Effector memory CD4-positive, alpha-beta T cell (primary cell): ENCODE results near the gene BSN.

ENCODE experiments used
- DNase-seq, 3 donors: peaks; one replicate each; pipeline ENCODE4 v3.0.0-alpha.2; 2020
- H3K27ac ChIP-seq: 2 replicates; pipeline ENCODE4 v1.7.0; 2013; ENCODE audit warnings: mild to moderate bottlenecking, low read length, moderate library complexity; ENCODE audit not compliant: insufficient read depth, poor library complexity, severe bottlenecking
- H3K27me3 ChIP-seq: replicated peaks from 2 replicates; pipeline ENCODE4 v1.7.0; 2013; ENCODE audit warnings: mild to moderate bottlenecking, low read length; ENCODE audit not compliant: insufficient read depth, control insufficient read depth, poor library complexity, severe bottlenecking
- H3K36me3 ChIP-seq: 2 replicates; pipeline ENCODE4 v1.7.0; 2013; ENCODE audit warnings: mild to moderate bottlenecking, low read length, moderate library complexity; ENCODE audit not compliant: control insufficient read depth, insufficient read depth
- H3K4me1 ChIP-seq: 2 replicates; pipeline ENCODE4 v1.7.0; 2013; ENCODE audit warnings: low read length, mild to moderate bottlenecking; ENCODE audit not compliant: control insufficient read depth, insufficient read depth, poor library complexity, severe bottlenecking
- H3K4me3 ChIP-seq: 2 replicates; pipeline ENCODE4 v1.7.0; 2013; ENCODE audit warnings: low read length, low read depth, mild to moderate bottlenecking; ENCODE audit not compliant: insufficient read depth, poor library complexity, severe bottlenecking
- H3K9me3 ChIP-seq: 2 replicates; pipeline ENCODE4 v1.7.0; 2013; ENCODE audit warnings: mild to moderate bottlenecking, low read length, moderate library complexity; ENCODE audit not compliant: control insufficient read depth

The BSN gene

GRCh38 chr3:49657208-49657915 lies 103.1 kb downstream of the BSN start:
- no peaks in the 10 kb centered on the region for H3K27me3 ChIP-seq
- no peak for DNase-seq
- no peak overlapping the region for H3K27ac ChIP-seq
- H3K9me3 ChIP-seq = no peaks in the 10 kb centered on the region
- no peak overlapping the region for H3K4me3 ChIP-seq
- no peaks in the 10 kb centered on the region for H3K36me3 ChIP-seq
- no peaks in the 10 kb centered on the region for H3K4me1 ChIP-seq

GRCh38 chr3:49658711-49659110 lies 104.4 kb downstream of the BSN start:
- Histone ChIP-seq H3K4me3 (no peak overlapping the region), H3K4me1 (no peaks in the 10 kb centered on the region), H3K27me3 (no peaks in the 10 kb centered on the region), H3K9me3 (no peaks in the 10 kb centered on the region), H3K36me3 (no peaks in the 10 kb centered on the region), H3K27ac (no peak overlapping the region)
- DNase-seq = no peak

- no peaks in the 10 kb centered on the region for H3K4me1 ChIP-seq
- H3K36me3 ChIP-seq = no peaks in the 10 kb centered on the region
- H3K27me3 ChIP-seq = no peaks in the 10 kb centered on the region
- H3K27ac ChIP-seq = no peak overlapping the region
- no peak for DNase-seq
- no peaks in the 10 kb centered on the region for H3K9me3 ChIP-seq
- no peak overlapping the region for H3K4me3 ChIP-seq
These were observed 105.5 kb downstream of the BSN start for GRCh38 chr3:49659756-49660155.

- Histone ChIP-seq H3K36me3 (no peaks in the 10 kb centered on the region), H3K4me1 (no peaks in the 10 kb centered on the region), H3K27me3 (no peaks in the 10 kb centered on the region), H3K9me3 (no peaks in the 10 kb centered on the region), H3K4me3 (no peak overlapping the region), H3K27ac (no peak overlapping the region)
- DNase-seq = no peak
These were observed 107.0 kb downstream of the BSN start for GRCh38 chr3:49661281-49661680.

- Histone ChIP-seq H3K27me3 (no peaks in the 10 kb centered on the region), H3K36me3 (no peaks in the 10 kb centered on the region)
These were observed 107.7 kb downstream of the BSN start for GRCh38 chr3:49662021-49662420.

GRCh38 chr3:49662720-49663413 lies 108.6 kb downstream of the BSN start:
- Histone ChIP-seq H3K27ac (no peak overlapping the region), H3K9me3 (no peaks in the 10 kb centered on the region), H3K36me3 (no peaks in the 10 kb centered on the region), H3K27me3 (no peaks in the 10 kb centered on the region), H3K4me3 (no peak overlapping the region), H3K4me1 (no peaks in the 10 kb centered on the region)
- no peak for DNase-seq

More at GRCh38 chr3:49662021-49662420, 107.7 kb downstream of the BSN start:
- no peak overlapping the region for H3K4me3 ChIP-seq
- DNase-seq = no peak
- H3K27ac ChIP-seq = no peak overlapping the region
- H3K4me1 ChIP-seq = no peaks in the 10 kb centered on the region
- H3K9me3 ChIP-seq = no peaks in the 10 kb centered on the region

GRCh38 chr3:49663831-49664230 lies 109.6 kb downstream of the BSN start:
- DNase-seq = no peak
- Histone ChIP-seq H3K4me3 (no peak overlapping the region), H3K9me3 (no peaks in the 10 kb centered on the region), H3K4me1 (no peaks in the 10 kb centered on the region), H3K36me3 (no peaks in the 10 kb centered on the region), H3K27ac (no peak overlapping the region), H3K27me3 (no peaks in the 10 kb centered on the region)

GRCh38 chr3:49664300-49664699 lies 110.0 kb downstream of the BSN start:
- H3K9me3 ChIP-seq = no peaks in the 10 kb centered on the region
- no peaks in the 10 kb centered on the region for H3K36me3 ChIP-seq
- no peaks in the 10 kb centered on the region for H3K4me1 ChIP-seq
- no peak for DNase-seq
- H3K4me3 ChIP-seq = no peak overlapping the region
- H3K27me3 ChIP-seq = no peaks in the 10 kb centered on the region
- H3K27ac ChIP-seq = no peak overlapping the region

GRCh38 chr3:49665822-49666519 lies 111.7 kb downstream of the BSN start:
- no peaks in the 10 kb centered on the region for H3K4me1 ChIP-seq
- H3K36me3 ChIP-seq = no peaks in the 10 kb centered on the region
- no peak overlapping the region for H3K4me3 ChIP-seq
- no peak overlapping the region for H3K27ac ChIP-seq
- H3K9me3 ChIP-seq = no peaks in the 10 kb centered on the region
- DNase-seq = no peak
- no peaks in the 10 kb centered on the region for H3K27me3 ChIP-seq

GRCh38 chr3:49666592-49666991 lies 112.3 kb downstream of the BSN start:
- DNase-seq = no peak
- no peaks in the 10 kb centered on the region for H3K4me1 ChIP-seq
- no peaks in the 10 kb centered on the region for H3K9me3 ChIP-seq
- H3K36me3 ChIP-seq = no peaks in the 10 kb centered on the region
- H3K4me3 ChIP-seq = no peak overlapping the region
- H3K27ac ChIP-seq = no peak overlapping the region
- no peaks in the 10 kb centered on the region for H3K27me3 ChIP-seq
